HG03139 (cell line): ENCODE data around the gene MYEOV.

Experiments used
- ATAC-seq: cut with Tn5 transposase; IDR thresholded peaks from one replicate; pipeline ENCODE4 v1.9.1; 2021; ENCODE audit not compliant: unreplicated experiment

Gene MYEOV

DNA sequence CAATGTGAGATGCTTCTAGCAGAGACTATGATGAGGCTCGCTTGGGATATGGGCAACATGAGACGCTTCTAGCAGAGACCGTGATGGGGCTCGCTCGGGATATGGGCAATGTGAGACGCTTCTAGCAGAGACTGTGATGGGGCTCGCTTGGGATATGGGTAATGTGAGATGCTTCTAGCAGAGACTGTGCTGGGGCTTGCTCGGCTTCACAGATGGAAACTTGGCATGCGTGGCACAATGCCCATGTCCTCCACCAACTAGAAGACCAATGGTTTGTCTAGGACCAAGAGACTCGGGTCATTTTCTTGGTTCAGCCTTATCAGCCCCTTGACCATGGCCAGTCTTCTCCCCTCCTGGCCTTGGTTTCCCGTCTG, 7.1 kb downstream of the MYEOV start:
- ATAC-seq = no peak

DNA sequence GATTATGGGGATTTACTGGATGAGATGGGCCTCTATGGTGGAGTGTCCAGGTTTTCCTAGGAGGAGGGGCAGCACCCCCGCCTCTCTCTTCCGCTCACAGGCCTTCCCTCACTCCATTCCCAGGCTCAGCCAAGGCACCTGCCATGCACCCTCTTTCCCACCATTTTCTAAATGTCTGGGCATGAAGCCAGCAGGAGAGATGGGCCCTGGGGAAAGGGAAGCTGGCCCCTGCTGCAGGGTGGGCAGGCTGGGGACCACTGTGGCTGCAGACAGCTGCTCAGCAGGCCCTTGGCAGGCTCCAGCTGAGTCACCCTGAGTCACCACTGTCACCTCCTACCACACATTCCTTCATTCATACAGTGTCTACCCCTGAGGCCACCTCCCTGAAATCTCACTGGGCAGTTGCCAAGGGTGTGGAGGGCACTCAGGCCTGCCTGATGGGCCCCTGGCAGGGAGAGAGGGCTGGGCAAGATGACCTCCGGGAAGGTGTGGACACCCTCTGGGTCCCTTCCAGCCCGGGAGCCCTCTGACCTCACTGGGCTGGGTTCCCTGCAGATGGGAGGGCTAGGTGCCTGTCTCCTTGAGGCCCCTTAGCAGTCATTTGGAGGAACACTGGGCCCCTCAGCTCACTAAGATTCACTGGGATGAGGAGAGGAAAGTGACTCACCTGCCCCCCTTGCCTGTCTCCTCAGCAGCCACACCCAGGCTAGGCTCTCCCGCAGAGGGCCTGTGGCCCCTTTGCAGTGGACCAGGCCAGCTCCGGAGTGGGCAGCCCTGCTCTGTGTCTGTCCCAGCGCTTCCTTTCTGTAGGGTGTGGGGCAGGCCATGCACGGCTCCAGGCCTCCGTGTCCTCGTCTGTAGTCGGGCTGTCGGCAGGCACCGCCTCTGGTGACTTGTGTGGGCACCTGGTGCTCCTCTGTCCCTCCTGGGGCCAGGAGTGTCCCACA, 7.8 kb downstream of the MYEOV start:
- no peak for ATAC-seq

DNA sequence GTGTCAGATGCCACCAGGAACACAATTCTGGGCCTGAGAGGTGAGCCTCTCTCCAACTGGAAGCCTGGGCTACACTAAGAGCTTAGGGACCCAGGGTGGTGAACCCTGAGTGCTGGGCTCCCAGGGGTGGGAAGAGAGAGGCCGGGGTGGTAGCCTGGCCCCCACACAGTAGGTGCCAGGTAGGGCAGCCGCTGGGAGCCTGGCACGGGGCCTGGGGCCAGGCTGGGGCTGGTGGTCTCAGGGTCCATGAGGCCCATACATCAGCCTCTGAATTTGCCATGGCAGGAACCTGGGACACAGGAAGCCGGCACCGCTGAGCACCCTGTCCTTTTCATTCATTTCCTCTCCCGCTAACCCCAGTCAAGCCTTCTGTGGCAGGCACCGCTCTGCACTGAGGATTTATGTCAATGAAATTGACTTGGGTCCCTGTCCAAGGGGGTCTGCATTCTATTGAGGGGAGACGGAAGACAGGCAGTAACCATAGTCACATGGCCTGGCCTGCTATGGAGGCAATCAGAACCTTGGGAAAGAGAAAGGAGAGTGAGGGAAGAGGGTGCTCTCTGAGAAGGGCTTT, 8.6 kb downstream of the MYEOV start:
- ATAC-seq = no peak

DNA sequence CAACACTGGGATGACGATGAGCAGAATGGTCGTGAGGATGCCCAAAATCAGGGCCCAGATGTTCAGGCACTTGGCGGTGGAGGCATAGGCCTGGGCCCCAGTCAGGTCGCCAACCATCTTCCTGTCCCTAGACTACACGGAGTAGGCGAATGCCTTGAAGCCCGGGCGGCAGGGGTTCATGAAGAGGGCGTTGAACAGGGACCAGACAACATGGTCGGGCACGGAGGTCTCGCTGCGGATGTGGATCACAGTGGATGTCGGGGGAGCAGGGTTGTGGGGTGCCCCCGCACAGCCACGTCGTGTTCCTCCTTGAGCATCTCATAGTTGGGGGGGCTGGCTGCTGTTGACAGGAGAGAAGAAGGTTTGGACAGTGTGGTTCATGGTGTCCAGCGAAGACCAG, 9.5 kb downstream of the MYEOV start:
- no peak for ATAC-seq

DNA sequence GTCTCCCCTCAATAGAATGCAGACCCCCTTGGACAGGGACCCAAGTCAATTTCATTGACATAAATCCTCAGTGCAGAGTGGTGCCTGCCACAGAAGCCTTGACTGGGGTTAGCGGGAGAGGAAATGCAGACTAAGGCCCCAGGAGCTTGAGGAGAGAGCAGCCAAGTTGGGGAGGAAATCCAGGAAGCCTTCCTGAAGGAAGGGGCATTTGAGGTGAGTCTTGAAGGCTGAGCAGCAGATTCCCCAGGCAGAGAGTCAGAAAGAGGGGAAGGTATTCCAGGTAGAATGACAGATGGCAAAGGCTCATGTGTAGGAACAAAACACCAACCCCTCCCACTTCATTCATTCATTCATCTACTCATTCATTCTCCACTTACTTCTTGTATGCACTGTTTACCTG, 10.3 kb downstream of the MYEOV start:
- no peak for ATAC-seq

DNA sequence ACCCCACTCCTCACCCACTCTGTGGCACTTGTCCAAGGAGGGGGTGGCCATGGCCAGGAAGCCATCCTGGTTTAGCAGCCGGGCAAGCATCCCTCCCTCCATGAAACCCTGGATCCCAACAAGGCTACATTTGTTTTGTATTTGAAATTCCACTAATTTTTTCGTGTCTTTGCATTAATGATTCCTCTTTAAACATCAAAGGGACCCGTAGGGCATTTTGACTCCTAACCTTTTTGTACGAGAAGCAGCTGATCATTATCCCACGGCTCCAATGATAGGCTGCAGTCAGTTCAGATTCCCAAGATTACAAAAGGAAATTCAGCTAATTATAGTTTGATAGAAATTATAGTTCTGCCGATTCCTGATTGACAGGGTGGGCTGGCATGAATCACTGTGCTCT, 10.7 kb downstream of the MYEOV start:
- ATAC-seq = no peak

DNA sequence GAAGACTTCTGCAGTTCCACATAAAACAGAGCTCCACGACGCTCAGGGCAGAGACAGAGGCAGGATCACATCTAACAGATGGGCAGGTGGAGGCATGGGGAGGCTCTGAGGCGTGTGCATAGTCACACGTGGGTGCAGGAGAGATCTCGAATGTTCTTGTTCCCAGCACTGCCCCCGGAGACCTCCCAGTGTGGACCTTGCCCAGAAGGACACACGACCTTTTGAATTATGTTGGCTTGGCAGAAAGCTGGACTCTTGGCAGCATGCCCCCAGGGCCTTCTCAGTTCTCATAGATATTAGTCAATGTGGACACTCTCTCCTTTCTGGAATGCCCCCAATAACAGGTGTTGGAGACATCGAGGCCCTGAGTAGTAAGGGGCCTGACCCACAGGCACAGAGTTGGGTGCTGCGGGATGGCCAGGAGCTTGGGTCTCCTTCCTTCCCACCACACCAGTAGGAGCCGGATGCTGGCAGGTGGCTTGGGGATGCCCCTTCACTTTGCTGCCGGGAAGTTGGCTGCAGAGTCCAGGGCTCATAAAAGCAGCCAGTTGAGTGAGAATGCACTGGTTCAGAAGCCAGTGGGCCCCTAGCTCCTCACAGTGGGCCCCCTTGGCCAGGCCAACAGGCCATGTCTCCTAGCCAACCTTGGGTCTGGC, 12.1 kb downstream of the MYEOV start:
- ATAC-seq = no peak

DNA sequence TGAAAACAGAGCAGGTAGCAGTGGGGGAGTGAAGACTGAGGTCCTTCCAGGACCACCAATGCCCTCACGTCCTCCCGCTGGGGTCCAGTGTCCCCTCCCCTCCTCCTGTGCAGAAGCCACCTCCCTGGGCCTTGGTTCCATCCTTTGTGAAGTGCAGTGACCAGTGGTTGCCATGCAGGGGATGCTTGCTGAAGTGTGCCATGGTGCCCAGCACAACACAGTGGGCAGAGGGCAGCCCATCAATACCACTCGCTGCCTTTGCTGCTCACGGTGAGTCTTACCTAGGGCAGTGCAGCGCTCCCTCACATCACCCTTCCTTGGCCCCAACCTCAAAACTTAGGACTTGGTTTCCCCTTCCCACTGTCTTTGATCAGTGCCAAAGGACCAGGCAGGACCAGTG, 12.9 kb downstream of the MYEOV start:
- ATAC-seq = no peak

DNA sequence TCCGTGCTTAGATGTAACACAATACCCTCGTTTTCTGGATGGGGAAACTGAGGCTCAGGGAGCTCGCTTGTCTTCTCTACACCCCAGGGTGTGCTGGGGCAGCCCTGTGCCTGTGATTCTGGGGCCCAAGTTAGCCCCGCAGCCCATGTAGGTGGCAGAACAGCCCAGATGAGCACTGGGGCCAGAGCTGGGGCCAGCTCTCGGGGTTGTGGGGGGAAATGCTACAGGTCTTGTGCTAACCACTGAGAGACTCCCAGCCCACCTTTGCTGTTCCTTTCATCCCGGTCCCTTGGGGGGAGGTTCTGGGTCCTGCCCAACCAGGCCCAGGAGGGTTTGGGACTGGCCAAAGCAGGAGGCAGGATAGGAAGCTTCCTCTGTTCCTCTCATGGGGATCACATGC, 13.5 kb downstream of the MYEOV start:
- no peak for ATAC-seq

DNA sequence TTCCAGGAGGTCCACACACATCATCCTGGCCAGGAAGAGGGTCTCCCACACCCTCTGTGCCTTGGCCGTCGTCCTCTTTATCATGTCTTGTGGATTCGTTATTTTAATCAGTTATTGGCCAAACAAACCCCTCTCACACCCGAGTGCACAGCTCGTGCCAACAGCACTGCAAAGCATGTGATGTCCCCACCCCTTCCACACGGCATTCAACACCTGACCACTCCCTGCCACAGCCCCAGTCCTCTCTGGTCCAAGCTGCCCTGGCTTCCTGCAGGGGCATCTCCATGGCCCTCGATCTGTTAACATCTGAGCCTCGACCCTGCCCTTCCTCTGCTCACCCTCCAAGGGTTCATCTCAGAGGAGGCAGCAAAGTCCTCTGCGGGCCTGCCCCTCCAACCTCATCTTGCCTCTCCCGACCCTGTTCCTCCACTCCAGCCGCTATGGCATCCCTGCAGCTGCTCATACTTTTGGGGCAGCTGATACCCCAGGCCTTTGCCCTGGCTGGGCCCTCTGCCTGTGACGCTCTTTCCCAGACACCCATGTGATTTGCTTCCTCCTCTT, 14.0 kb downstream of the MYEOV start:
- no peak for ATAC-seq

DNA sequence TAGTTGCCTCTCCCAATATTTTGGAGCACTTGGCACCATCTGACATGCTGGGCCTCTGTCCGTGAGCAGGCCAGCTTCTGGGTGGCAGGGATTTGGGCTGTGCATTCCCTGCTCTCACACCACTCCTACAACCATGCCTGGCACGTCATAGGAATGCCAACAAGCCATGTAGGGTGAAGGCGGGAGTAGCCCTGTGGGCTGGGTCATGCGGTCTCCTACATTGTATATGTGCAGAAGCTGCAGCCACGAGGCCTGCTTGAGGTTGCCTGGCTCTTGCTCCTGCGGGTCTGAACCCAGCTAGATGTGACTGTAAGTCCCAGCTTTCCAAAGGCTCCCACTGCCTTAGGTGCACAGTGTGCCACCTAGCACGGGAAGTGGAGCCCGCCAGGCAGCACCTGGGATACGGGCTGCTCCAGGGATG, 14.5 kb downstream of the MYEOV start:
- no peak for ATAC-seq

DNA sequence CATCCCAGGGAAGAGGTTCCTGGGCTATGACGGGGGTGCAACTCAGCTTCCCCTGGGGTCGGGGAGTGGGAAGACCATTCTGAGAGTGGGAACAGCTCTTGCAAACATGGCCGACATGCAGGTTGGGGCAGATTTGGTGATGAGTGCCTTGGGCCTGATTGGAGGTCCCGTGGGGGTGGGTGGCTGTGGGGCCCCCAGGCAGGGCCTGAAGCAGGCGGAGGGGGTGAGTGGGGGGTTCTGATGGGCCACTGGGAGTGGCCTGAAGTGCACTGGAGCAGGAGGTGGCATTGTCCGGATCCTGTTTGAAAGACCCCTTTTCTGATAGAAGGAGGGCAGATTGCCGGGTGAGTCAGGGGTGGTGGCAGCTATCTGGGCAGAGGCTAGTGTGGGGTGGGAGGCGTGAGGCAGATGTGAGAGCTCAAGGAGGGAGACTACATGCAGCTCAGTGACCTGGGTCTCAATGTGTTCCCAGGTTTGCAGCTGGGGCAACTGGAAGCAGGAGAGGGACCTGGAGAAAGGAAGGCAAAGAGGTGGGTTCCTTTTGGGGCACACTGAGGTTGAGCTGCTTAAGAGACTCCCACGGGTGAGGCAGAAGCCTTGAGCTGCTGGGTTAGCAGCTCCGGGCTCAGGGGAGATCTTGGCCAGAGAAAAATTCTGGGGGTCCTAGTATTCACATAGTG, 15.1 kb downstream of the MYEOV start:
- ATAC-seq = no peak

DNA sequence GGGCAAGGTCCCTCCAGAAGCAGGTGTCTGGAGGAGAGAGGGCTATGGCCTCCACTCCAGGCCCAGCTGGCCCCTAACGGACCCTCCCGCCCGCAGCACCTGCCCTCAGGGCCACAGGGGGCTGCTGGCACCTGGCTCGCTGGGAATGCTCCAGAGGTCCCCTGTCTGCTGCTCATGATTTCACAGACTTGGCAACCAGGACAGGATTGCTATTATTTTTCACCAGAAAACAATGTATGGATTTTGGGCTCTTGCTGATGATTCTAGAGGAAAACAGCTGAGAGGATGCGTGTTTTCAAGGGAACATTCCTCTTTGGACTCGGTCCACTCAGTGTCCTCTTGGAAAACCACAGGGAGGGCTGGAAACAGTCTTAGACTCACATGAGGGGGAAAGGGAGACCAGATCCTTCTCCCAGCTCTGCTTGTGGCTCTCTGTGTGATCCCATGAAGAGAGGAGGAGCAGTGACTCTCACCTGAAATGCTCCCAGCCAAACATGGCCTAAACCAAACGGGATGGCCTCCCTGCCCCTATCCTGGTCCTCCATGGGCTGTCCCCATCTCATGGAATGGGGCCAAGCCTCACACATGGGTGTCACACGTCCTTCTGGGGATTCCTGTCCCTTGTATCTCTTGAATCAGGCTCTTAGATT, 15.8 kb downstream of the MYEOV start:
- no peak for ATAC-seq

DNA sequence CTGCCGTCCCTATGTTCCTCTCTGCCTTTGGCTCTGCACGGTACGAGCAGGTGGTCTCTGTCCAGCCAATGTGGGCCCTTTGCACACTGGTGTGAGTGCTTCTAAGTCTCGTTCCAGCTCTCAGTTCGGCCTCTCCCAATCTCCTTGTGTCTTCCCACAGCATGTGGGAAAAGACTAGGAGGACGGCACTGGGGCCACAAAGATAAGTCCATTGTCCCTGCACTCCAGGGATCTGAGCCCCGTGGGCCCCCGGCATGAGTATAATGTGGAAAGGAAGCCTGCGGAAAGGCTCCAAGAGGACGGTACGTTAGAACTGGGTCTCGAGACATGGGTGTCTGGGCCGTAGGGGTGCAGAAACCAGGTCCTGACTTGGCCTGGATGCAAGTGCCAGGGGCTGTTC, 16.4 kb downstream of the MYEOV start:
- no peak for ATAC-seq

DNA sequence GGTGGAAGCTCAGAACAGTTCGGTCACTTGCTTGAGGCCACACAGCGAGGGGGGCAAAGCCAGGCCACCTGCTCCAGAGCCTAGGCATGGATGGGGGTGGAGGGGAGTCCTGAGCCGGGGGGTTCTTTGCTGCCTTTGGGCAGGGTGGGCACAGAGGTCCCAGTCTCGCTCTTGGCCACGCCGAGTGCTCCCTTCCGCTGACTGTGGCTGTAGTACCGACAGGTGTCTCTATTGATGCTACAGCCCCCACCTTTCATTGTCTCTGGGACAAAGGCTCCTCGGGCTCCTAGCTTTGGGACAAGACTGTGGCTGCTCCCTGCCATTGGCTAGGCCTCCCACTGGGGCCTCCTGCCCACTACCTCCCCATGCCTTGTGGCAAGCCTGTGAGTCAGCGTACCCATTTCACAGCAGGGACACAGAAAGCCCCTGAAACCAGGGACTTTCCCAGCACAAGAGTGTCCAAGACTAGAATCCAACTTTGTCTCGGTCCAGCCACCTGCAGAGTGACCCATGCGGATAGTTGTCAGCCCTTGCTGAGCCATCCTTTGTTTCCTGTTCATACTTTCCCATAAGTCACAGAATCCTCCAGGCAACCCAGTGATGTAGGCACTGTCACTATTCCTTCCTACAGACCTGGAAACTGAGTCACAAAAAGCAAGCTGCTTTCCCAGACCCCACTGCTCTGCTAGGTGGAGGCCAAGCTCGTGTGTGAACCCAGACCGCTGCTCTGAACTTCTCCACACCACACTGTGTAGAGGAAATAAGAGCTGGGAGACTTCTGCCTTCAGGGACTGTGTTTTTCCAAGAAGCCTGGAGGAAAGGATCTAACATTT, 17.2 kb downstream of the MYEOV start:
- ATAC-seq = no peak

DNA sequence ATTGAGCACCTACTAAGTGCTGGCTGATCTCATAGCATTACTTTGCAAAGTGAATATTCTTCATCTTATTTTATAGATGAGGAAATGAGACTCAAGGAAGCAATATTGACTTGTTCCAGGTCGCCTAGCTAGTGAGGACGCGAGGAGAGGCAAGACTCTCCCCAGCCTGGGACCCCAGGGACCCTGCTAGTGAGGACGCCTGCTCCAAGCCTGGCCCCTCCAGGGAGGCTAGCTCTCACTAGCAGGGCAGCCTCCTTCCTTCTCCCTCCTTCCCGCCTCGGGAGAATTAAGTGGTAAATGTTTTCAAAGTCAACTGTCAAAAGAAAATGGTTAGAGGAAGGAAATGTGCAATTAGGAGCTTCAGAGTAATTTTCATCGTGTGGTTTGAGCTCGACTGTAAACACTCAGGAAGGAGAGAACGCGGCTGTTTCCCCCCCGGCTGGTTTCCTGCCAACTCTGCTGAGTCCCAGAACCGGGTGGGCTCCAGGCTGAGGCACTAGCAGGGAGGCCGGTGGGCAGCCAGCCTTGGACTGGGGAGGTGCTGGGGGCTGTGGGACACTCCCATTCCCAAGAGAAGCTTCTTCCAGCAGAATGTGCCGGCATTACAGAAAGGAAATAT, 17.9 kb downstream of the MYEOV start:
- ATAC-seq = no peak

DNA sequence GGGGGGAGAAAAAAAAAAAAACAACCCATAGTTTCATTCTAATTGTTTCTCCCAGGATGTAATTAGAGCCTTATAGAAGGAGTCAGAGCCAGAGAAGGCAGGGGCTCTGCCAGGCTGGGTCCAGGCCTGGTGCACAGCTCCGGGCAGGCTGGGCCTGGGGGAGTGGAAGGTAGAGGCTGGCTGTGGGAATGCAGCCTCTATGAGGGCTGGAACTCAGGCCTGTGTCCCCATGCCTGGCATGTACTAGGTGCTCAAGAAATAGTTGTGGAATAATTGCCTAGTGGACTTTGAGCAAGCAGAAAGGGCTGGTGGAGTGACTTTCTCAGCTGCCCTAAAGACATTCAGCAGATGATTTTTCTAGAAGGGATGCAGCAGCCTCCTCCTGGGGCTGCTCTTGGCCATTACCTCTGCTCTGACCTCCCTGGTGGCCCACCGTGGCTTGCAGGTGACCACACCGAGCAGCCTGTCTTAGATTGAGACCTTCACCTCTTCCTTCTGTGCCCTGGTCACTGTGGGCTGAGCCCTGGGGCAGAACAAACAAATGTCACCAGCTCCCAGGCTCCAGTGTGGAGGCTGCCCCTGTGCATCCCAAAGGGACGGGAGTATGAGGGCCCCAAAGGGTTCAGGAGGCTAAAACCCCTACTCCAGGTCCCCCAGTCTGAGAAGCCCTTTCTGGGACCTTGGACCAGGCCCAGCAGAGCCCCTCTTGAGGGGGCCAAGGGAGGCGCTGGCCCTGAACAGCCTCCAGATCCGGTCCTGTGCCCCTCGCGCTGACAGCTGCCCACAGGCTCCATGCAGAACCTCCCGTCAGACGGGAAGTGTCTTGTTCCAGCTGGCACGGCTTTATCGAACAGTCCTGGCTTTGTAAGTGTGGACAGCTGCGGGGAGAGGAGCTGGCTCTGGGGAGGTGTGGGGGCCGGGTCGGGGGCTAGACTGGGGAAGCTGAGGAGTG, 18.8 kb downstream of the MYEOV start:
- no peak for ATAC-seq

DNA sequence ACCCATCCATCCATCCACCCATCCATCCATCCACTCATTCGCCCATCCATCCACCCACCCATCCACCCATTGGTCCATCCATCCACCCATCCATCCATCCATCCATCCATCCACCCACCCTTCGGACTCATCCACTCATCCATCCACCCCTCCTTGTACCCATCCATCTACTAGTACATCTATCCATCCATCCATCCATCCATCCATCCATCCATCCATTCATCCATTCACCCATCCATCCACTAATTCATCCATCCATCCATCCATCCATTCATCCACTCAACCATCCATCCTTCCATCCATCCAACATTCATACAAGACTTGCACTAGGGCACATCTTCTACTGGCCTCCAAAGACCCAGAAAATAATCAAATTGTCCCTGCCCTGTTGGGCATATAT, 20.0 kb downstream of the MYEOV start:
- no peak for ATAC-seq
